Measurements from ENCODE around the gene CACFD1. TPM values are rescaled to one million over a fixed set of nuclear protein-coding genes. Genes with fewer than 3 reads are reported as not detected.

Gene CACFD1
- total RNA-seq, 1 donor from 2014 or later, result 22.3 TPM

- no peak overlapping the region for H3K27ac Mint-ChIP-seq (ENCODE audit: unreplicated experiment)
- H3K27me3 Mint-ChIP-seq (ENCODE audit: low read depth), result no peaks in the 10 kb centered on the region
- no peak for DNase-seq (ENCODE audit: low spot score)
- TF ChIP-seq CTCF (IDR thresholded peaks at IDR 0.05), result no peak
- H3K4me1 Mint-ChIP-seq (ENCODE audit: low read depth), result no peaks in the 10 kb centered on the region
- no peak overlapping the region for H3K4me3 Mint-ChIP-seq (ENCODE audit: unreplicated experiment)
- peaks cover 5% of the 10 kb centered on the region for H3K36me3 Mint-ChIP-seq (ENCODE audit: low read depth)
- no peaks in the 10 kb centered on the region for H3K9me3 Mint-ChIP-seq (ENCODE audit: low read depth)
These were observed 9.1 kb downstream of the CACFD1 start for GRCh38 chr9:133468777-133469421.

- Mint-ChIP-seq H3K27ac (ENCODE audit: unreplicated experiment) (no peak overlapping the region), H3K36me3 (ENCODE audit: low read depth) (peaks cover 2% of the 10 kb centered on the region), H3K27me3 (ENCODE audit: low read depth) (no peaks in the 10 kb centered on the region), H3K4me3 (ENCODE audit: unreplicated experiment) (no peak overlapping the region), H3K9me3 (ENCODE audit: low read depth) (no peaks in the 10 kb centered on the region), H3K4me1 (ENCODE audit: low read depth) (no peaks in the 10 kb centered on the region)
- TF ChIP-seq CTCF (IDR thresholded peaks at IDR 0.05), result no peak
- DNase-seq (ENCODE audit: low spot score), result no peak
These were observed 10.7 kb downstream of the CACFD1 start for GRCh38 chr9:133470427-133470924.

GRCh38 chr9:133470988-133471387 is 11.2 kb downstream of the CACFD1 start:
- H3K36me3 Mint-ChIP-seq (ENCODE audit: low read depth), result peaks cover 2% of the 10 kb centered on the region
- TF ChIP-seq CTCF (IDR thresholded peaks at IDR 0.05), result no peak
- H3K27ac Mint-ChIP-seq (ENCODE audit: unreplicated experiment), result no peak overlapping the region
- no peaks in the 10 kb centered on the region for H3K4me1 Mint-ChIP-seq (ENCODE audit: low read depth)
- DNase-seq (ENCODE audit: low spot score), result no peak
- no peaks in the 10 kb centered on the region for H3K27me3 Mint-ChIP-seq (ENCODE audit: low read depth)
- no peaks in the 10 kb centered on the region for H3K9me3 Mint-ChIP-seq (ENCODE audit: low read depth)
- H3K4me3 Mint-ChIP-seq (ENCODE audit: unreplicated experiment), result no peak overlapping the region

GRCh38 chr9:133471551-133472276 is 11.9 kb downstream of the CACFD1 start:
- H3K4me3 Mint-ChIP-seq (ENCODE audit: unreplicated experiment), result no peak overlapping the region
- no peak overlapping the region for H3K27ac Mint-ChIP-seq (ENCODE audit: unreplicated experiment)
- H3K4me1 Mint-ChIP-seq (ENCODE audit: low read depth), result no peaks in the 10 kb centered on the region
- H3K9me3 Mint-ChIP-seq (ENCODE audit: low read depth), result no peaks in the 10 kb centered on the region
- TF ChIP-seq CTCF (IDR thresholded peaks at IDR 0.05), result no peak
- DNase-seq (ENCODE audit: low spot score), result no peak
- H3K27me3 Mint-ChIP-seq (ENCODE audit: low read depth), result no peaks in the 10 kb centered on the region
- H3K36me3 Mint-ChIP-seq (ENCODE audit: low read depth), result peaks cover 2% of the 10 kb centered on the region

- H3K36me3 Mint-ChIP-seq (ENCODE audit: low read depth), result peaks cover 2% of the 10 kb centered on the region
- no peak for TF ChIP-seq CTCF (IDR thresholded peaks at IDR 0.05)
- no peaks in the 10 kb centered on the region for H3K9me3 Mint-ChIP-seq (ENCODE audit: low read depth)
- H3K4me1 Mint-ChIP-seq (ENCODE audit: low read depth), result no peaks in the 10 kb centered on the region
- DNase-seq (ENCODE audit: low spot score), result no peak
- H3K4me3 Mint-ChIP-seq (ENCODE audit: unreplicated experiment), result no peak overlapping the region
- H3K27me3 Mint-ChIP-seq (ENCODE audit: low read depth), result no peaks in the 10 kb centered on the region
- no peak overlapping the region for H3K27ac Mint-ChIP-seq (ENCODE audit: unreplicated experiment)
These were observed 12.5 kb downstream of the CACFD1 start for GRCh38 chr9:133472277-133472645.

All from chondrocyte (in vitro differentiated cells).